Measurements from ENCODE around the gene FBXL20.

The FBXL20 gene

DNA sequence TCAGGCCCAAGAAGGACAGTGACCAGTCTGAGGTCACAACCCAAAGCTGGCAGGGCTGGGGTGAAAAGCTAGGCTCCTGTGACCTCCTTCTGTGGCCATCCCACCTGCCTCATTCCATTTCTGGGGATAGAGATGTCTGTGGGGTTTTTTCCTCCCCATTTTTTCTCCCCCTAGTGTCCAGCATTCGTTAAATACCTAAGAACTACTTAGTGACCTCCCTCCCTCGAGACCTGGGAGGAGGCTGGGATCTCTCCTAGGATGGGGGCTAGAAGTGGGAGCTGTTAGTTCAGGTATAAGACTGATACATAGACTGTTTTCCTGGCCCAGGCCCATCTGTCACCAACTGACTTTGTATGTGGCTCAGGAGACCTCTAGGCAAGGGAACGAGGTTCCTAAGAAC lies 155.2 kb downstream of the FBXL20 start:
- no peak for DNase-seq

DNA sequence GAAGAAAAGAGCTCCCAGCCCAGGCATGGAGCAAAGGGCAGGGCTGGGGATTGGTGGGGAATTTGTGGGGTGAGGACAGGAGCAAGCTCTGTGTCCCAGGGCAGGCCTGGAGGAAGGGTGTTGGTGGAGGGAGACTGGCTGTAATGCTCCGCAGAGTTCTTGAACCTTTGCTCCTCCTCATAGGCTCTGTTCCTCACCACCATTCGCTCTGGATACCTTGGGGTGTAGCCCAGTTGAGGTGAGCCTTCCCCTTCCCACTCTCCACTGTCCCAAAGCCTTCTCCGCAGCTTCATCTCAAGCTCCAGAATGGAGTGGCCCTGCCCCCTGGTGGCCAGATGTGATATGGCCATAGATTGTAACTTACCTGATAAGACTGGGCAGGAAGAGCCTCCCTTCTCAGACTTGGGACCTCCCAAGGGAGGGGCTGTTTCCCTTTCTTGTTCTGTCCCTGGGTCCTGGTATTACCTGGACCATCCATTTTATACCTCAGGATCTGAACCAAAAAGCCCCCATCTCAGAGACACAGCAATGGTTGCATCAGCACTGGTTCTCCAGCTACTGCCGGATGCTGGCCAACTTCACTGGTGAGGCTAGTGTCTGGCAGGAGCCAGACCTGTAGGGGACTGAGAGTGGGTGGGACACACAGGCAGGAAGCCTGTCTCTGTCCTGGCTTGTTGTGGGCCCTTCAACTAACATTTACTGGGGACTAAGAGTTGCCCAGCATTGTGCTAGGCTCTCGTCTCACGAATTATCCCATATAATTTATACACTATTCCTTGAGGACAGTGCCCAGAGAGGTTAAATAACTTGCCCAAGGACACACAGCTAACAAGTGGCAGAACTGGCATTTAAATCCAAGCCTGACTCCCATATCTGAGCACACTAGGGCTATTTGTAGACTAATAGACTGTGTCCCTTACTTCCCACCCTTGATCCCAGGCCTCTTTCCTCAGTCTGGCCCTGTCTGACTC lies 156.5 kb downstream of the FBXL20 start:
- peak; percentile 85 to 94 (median 89) for DNase-seq

DNA sequence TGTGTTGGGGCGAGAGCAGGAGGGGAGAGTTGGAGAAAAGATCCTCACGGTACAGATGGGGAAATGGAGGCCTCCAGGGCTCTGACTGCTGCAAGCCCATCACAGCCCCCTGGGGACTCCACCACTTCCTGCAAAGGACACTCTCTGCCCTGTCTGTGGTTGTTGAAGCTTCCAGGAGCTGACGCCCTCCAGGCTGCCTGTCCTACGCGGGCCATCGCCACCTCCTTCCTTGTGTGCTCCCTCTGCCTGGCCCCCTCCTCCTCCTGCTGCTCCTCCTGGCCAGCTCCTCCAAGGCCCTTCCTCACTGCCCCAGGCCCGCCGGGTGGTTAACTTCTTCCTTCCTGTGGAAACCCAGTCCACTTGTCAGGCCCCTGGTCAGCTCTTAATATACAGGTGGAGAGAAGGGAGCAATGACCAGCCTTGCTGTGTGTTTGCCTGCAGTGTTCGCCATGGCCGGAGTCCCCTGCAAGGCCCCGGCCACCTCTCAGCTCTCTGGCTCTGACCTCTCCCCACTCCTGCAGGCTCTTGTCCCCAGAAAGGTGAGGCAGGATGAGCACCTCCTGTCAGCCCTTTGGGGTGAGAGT lies 157.3 kb downstream of the FBXL20 start:
- no peak for DNase-seq

DNA sequence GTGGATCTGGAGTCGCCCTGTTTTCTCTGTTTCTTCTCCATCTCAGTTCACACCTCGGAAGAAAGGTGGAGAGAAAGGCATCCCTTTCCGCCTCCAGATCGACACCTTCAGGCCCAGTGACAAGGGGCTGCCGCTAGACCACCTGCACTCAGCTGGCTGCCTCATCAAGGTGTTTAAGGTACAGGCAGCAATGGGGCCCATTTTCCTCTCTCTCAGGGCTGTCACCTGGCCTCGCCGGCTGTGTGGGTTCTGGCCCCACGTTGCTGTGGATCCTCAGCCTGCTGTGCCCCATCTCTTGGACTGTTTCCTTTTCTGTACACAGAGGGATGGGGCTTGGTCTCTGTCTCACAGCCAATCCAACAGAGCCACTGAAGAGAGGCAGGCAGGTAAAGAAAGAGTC lies 158.3 kb downstream of the FBXL20 start:
- no peak for DNase-seq

DNA sequence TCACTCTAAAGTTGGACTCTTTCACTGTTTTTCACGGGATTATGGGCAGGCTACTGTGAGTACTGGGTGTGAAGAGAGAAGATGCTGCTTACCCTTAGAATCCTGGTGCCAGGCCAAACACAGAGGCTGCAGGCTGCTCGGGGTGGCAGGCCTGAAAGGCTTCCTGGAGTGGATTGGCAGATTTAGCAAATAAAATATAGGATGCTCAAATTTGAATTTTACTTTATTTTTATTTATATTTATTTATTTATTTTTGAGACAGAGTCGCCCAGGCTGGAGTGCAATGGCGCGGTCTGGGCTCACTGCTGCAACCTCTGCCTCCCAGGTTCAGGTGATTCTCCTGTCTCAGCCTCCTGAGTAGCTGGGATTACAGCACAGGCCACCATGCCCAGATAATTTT lies 160.8 kb downstream of the FBXL20 start:
- no peak for DNase-seq

DNA sequence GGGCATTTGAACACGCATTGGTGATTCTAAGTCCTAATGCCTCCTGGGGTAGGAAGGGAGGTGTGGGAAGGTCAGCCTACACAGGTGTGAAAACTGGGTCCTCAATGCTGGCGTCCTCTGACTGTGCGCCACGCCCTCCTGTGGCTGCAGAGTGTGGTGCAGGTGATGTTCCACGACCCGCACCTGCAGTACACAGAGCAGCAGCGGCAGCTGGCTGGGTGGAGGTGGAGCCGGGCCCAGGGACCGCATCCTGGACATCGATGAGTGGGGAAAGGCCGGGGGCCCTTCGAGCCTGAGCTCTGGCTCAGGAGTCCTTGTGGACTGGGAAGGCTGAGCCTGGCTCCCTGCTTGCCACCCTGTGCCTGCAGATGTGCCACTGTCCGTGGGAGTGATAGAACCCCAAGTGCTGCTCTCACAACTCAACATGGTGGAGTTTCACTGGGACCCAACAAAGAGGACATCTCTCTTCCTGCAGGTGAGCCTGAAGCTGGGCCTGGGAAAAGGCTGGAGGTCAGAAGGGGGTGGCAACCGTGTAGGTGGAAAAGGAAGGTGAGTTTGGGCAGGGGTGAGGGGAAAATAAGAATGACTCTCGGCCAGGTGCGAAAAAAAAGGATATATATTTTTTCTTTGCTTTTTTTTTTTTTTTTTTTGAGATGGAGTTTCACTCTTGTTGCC lies 161.6 kb downstream of the FBXL20 start:
- peak in 3 of 4 experiments; percentile 22 to 49 (median 27) for DNase-seq

DNA sequence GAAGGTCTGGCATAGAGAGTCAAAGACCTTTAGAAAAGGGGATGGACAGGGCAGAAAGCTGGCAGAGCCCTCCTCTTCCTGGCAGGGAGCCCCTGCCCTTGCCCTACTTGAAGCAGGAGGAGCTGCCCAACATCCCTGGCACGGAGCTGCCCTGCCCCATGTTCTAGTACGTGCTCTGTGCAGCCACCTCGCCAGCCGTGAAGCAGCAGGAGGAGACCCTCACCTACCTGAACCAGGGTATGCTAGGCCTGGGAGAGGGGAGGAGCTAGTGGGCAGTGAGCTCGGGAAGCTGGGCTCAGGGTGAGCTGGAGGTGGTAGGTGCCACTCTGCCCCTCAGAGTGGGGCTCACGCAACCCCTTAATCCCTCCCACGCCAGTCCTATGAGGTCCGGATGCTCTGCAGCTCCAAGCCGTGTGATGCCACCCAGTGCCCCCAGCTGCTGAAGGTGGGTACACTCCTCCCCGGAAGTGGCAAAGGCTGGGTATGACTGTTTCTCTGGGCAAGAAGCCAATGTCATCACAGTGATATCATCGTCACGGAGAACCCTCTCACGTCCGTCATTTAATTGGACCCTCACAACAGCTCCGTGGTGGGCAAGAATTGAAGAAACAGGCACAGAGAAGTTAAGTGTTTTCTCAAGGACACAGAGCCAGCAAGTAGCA lies 163.0 kb downstream of the FBXL20 start:
- peak; percentile 45 to 74 (median 56) for DNase-seq

DNA sequence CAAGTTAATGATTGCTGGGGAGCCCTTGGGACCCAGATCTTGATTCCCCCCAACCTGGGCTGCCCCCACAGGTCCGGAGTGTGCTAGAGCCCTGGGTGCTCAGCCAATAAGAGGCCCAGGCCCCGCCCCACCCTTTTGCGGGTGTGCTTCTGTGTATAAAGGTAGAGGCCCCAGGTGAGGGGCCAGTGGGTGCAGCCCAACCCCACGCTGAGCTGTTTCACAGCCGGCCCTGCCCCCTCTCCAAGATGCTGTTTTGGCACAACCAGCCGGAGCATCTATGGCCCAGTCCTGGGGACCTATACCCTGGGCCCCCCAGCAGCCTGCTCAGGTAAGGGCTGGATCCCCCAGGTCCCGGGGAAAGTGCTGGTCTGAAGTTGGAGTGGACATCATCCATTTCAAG lies 163.8 kb downstream of the FBXL20 start:
- DNase-seq = no peak

DNA sequence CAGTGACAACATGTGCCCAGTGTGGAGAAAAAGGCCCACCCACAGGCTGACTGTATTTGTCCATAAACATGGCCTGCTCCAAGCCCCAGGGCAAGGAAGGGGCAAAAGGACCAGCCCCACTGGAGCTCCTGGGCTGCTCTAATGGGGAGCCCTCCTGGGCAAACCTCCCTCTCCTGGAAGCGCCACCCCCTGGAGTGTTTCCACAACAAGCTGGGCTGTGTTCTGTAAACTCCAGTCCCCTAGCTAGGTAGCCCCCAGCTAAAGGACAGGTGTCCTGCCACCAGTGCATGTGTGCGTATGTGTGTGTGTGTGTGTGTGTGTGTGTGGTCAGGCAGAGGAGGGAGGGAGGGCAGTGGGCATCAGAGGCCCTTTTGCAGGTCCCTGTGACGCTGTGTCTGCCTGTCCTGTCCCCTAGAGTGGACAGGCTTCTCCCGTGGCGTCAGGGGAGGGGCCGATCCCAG lies 164.4 kb downstream of the FBXL20 start:
- no peak for DNase-seq

DNA sequence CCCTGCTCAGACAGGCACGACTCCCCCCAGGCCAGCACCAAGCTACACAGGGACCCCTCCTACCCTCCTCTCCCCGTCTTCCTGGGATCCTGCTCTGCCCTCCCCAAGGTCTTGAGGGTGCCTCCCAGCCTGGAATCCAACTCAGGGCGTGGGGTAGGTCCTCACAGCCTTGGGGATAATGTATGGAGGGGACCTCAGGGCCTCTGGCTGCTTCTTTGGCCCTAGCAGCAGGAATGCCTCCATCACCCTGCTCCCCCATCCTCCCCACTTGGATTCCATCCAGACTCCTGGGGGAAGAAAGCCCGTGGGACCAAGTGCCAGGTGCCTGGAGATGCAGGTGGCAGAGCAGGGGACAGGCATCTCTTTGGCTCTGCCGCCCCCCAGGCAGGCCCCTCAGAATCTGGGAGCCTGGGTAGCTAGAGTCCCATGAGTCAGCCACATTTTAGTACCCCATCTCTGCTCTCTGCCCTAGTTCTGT lies 164.9 kb downstream of the FBXL20 start:
- DNase-seq = no peak

DNA sequence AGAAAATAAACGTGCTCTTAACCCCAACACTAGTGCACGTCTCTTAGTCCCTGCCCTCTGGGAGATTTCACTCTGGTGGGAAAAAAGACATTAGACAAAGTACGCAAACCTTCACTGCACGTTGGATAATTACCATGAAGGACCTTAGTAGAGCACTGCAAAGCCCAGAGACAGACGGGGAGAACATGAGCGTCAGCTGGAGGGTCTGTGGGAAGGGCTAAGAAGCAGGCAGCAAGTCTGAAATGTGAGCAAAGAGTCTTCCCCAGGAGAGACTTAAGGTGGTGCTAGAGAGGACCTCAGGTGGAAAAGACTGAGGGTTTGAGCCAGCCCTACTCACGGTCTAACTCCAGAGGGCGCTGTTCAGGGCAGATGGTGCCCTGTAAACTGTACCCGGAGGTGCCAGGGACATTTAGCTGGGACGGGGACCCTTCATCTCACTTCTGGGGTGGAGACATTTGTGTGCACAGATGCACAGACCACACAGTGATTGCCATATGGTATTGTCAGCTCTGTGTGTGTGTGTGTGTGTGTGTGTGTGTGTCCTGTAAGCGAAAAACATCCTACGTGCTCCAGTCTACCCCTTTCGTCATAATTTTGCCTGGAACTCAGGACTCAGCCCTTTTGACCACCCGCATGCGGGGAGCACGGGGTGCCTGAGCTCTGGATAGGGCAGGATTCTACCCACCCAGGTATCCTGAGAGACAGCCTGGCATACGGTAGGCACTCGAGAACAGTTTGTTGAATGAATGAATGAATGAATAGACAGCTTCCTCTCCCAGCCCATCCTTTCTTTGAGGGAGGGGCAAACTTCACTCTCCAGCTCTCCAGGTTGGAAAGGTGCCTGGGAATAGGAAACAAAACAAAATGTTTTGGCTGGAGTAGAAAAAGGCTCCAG lies 165.6 kb downstream of the FBXL20 start:
- DNase-seq = peak; percentile 40 to 67 (median 52)

DNA sequence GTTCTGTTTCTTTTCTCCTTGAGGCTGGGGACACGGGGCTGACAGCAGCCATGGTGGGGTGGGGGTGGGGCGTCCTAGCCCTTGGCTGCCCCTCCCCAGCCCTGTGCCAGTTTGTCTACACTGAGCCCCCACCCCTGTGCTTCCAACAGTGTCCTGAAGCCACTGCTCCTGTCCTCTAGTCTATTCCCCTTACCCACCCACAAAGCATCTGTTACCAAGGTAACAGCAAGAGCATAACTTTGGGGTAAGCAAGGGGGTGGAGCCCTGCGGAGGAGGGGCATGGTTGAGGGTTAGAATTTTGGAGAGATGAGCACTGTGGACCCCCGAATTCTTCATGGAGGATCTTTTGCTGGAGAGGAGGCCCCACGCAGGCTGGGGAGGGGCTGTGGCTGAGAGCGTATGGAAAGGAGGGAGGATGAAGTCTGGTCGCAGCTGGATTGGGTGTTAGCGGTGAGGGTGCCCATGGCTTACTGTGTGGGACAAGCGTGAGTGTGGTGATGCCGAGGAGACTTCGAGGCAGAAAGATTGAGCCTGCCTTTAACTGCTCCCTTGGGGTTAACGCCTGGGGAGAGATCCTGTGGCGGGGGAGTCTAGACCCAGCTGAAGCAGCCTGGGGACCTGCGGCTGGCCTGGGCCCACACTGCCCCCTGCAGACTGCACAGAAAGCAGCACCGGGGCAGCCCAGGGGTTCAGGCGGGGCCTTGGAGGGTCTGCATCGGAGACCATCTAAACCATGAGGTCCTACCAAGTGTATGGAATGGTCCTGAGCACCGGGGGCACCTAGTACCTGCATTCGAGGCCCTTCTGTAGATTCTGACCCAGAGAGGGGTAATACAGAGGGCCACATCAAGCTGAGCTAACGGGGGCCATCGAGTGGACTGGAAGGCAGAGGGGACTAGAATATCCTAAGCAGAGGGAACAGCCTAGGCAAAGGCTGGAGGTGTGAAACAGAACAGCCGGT lies 169.6 kb downstream of the FBXL20 start:
- DNase-seq = peak; percentile 47 to 78 (median 64)

DNA sequence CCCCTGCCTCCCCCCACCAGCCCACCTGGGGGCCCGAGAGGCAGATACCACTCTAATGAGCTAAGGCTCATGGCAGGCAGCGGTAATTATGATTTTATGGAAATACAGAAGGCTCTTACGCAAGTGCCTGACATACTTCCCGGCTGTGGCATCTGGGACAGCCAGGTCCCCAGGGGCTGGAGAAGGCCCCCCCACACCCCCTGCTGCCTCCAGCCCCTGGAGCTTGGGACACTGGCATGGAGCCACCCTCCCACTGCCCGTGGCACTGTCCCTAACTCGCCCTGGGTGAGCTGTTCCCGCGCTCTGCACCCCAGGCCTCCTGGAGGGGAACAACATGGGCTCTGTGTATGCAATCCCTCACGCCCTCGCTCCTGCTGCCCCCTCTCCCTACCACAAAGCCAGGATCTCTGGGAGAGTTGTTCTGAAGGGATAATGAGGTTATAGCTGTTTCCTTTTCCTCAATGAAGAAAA lies 170.3 kb downstream of the FBXL20 start:
- DNase-seq = peak in 3 of 4 experiments; percentile 28 to 61 (median 59)

DNA sequence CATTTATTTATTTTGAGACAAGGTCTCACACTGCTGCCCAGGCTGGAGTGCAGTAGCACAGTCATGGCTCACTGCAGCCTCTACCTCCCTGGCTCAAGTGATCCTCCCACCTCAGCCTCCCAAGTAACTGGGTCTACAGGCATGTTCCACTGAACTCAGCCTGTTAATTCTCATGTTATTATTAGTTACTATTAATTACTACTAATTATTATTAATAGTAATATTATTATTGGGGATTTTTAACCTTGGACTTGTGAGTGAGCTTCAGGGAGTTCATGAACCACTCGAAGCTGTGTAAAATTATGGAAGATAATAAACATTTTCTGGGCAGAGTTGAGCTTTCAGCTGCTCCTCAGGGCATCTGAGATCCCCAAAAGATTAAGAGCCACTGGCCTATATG lies 171.1 kb downstream of the FBXL20 start:
- no peak for DNase-seq

DNA sequence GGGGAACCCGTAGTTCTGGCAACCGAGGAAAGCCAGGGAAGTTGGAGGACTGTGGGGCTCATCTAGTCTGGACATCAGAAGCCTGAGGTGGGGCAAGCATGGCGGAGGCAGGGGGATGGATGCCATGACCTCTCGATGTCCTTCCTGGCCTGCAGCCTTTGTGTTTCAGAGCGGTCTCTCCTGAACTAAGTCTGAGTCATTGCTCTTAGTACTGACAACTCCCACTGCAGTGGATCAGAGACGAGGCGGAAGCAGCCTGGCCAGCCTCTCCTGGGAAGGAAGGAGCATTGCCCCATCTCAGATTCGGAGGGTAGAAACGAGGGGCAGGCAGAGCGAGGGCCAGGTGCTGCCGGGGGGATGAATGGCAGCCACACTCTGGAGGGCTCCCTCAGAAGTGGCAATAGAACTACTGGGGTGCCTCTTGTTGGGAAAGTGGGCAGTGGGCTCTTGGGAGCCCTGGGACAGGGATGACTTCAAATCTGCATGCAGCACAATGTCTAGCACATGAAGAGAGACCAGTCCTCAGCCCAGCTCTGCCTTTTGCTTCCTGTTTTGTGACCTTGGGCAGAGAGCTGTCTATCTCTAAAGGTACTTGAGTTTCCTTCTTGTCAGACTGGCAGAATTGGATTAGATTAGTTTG lies 172.0 kb downstream of the FBXL20 start:
- DNase-seq = peak in 2 of 4 experiments; percentile 38 to 50

DNA sequence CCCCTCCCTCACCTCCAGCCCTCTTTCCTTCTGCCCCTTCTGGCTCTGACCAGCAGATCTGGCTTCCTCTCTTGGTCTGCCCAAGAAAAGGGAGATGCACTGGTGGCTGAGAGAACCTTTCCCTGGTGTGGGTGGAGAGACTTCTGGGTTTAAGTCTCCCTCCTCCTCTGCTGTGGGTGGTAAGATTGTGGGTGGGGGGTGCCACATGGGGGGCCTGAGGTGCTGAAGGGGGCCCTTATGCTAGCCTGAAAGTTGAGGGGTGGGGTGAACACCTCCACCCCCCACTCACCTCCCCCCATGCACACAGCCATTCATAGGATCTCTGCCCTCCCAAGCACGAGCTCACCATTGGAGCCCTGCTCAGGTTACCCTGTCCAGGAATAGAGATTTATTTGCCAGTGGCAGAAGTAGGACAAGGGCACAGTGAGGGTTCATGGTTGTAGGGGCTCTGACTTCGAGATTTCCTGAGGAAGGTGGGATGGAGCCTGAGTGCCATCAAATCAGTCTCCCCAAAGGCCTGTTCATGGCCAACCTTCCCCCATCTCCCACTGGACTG lies 174.0 kb downstream of the FBXL20 start:
- no peak for DNase-seq

DNA sequence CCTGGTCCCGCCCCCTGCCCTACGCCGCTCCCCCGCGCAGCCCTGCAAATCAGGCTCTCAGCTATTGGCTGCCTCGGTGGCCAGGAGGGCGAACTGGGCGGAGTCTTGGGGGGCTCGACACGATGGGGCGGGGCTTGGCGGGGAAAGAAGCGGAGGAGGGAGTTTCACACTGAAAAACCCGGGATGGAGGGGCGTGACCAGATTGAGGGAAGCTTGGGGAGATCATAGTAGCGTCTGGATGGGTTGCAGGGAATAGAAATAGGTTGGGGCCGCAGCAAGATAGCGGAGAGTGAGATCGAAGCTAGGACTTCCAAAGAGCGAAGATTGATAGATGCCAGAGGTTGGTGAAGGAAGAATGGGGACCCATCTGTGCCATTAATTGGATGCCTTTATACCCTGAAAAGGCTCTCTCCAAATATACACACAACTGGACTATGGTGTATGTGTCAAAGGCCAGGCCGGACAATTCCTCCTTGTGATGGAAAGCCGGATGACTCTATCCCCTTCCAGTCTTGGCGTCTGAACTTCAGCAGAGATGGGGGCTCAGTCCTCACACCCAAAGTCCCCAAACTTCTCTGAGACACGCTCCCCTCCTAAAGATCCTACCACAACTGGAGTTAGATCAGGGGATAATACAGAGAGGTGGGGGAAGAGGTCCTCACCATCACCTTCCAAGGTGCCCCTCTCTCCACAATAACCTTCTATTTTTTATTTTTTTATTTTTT lies 175.3 kb downstream of the FBXL20 start:
- DNase-seq = peak in 2 of 4 experiments; percentile 32 to 46

DNA sequence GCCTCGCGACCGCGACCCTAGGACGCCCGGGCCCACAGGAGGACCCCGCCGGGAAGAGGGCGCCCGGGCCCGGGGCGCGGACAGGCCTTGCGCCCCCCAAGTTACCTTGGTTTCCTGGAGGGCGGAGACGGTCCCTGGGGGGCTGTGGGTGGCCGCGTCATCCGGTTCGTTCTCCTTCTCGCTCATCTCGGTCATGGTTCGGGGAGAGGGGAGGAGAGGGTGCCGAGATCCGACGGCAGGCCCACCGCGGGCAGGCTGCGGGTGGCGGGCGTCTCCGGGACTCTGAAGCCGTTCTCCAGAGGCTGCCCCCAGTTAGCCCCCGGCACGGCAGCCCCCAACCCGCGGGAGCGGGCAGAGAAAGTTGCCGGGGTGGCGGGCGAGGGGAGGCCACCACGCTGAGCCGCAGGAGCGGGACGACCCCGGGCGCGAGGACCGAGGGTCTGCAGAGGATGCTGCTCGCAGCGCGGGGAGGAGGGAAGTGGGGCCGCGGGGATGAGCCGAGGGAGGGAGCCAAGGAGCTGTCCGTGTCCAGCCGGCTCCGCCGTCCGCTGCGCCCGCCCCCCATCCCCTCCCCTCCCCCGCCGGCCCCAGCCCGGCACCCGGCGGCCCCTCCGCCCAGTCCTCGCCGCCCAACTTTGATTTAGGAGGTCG lies 176.0 kb downstream of the FBXL20 start, which contains the start of gene STAC2:
STAC2 (minus strand) TSS at position 638 of the 651 bp plus-strand sequence; CDS start at position 195, 443 bp downstream.
- peak in 1 of 4 experiments; percentile 44 for DNase-seq

All from suppressor macrophage (primary cell).